Measurements from ENCODE around the gene FAM163B.
"Not testable (repeated sequence)": the region's sequence is repeated elsewhere in the genome, so short reads cannot be mapped to it uniquely, and the experiment has no call there.

FAM163B gene

GRCh38 chr9:133564451-133565116 lies 44.6 kb downstream of the FAM163B start:
- DNase-seq, result no peak

GRCh38 chr9:133563814-133564213 lies 45.4 kb downstream of the FAM163B start:
- DNase-seq, result not testable (repeated sequence)

- DNase-seq, result no peak
Measured at GRCh38 chr9:133563291-133563796, 45.8 kb downstream of the FAM163B start.

GRCh38 chr9:133562611-133563290 lies 46.4 kb downstream of the FAM163B start:
- DNase-seq, result no peak

- no peak for DNase-seq
Measured at GRCh38 chr9:133561976-133562554, 47.1 kb downstream of the FAM163B start.

GRCh38 chr9:133560944-133561343 lies 48.2 kb downstream of the FAM163B start:
- no peak for DNase-seq

- DNase-seq, result no peak
Measured at GRCh38 chr9:133560311-133560710, 48.9 kb downstream of the FAM163B start.

- DNase-seq, result no peak
Measured at GRCh38 chr9:133558191-133559126, 50.7 kb downstream of the FAM163B start.

- DNase-seq, result no peak
Measured at GRCh38 chr9:133557581-133557980, 51.6 kb downstream of the FAM163B start.

- DNase-seq, result no peak
Measured at GRCh38 chr9:133556354-133556753, 52.8 kb downstream of the FAM163B start.

GRCh38 chr9:133554729-133555128 lies 54.5 kb downstream of the FAM163B start:
- no peak for DNase-seq

GRCh38 chr9:133553973-133554713 lies 55.0 kb downstream of the FAM163B start:
- no peak for DNase-seq

- no peak for DNase-seq
Measured at GRCh38 chr9:133553123-133553522, 56.1 kb downstream of the FAM163B start.

- no peak for DNase-seq
Measured at GRCh38 chr9:133552236-133552635, 57.0 kb downstream of the FAM163B start.

GRCh38 chr9:133551446-133551845 lies 57.7 kb downstream of the FAM163B start:
- DNase-seq, result no peak

- DNase-seq, result no peak
Measured at GRCh38 chr9:133547116-133547515, 62.1 kb downstream of the FAM163B start.

- no peak for DNase-seq
Measured at GRCh38 chr9:133546287-133546680, 62.9 kb downstream of the FAM163B start.

- DNase-seq, result no peak
Measured at GRCh38 chr9:133545494-133546286, 63.5 kb downstream of the FAM163B start.

- no peak for DNase-seq
Measured at GRCh38 chr9:133543772-133544467, 65.3 kb downstream of the FAM163B start.

- DNase-seq, result no peak
Measured at GRCh38 chr9:133542002-133542401, 67.2 kb downstream of the FAM163B start.

- no peak for DNase-seq
Measured at GRCh38 chr9:133540698-133541025, 68.5 kb downstream of the FAM163B start.

Measured in bone marrow (tissue), 2 donors.